RWPE2 (cell line): Measurements from ENCODE around the gene TUBAL3.

Source experiments
- ATAC-seq: fragments of 200-7000 bp; cut with Tn5 transposase; 3 replicates; pipeline ENCODE4 v1.9.1; 2021; ENCODE audit warnings: low read depth
- DNase-seq: peaks from one replicate; pipeline ENCODE4 v3.0.0-alpha.2; 2020; ENCODE audit warnings: low spot score
- H3K27ac ChIP-seq: fragments of 450-650 bp; 2 replicates; pipeline ENCODE4 v1.5.1; 2017; ENCODE audit warnings: mild to moderate bottlenecking; ENCODE audit not compliant: poor library complexity, severe bottlenecking
- H3K27me3 ChIP-seq: fragments of 250-450 bp; sonication (Bioruptor Pico); 2 replicates; pipeline ENCODE4 v1.5.1; 2021; ENCODE audit warnings: mild to moderate bottlenecking, moderate library complexity; ENCODE audit not compliant: insufficient read depth, poor library complexity, severe bottlenecking
- H3K36me3 ChIP-seq: fragments of 250-450 bp; sonication (Bioruptor Pico); 2 replicates; pipeline ENCODE4 v1.5.1; 2020; ENCODE audit warnings: low read depth, mild to moderate bottlenecking, moderate library complexity
- H3K4me1 ChIP-seq: fragments of 250-450 bp; sonication (Bioruptor Pico); 2 replicates; pipeline ENCODE4 v1.5.1; 2021; ENCODE audit warnings: mild to moderate bottlenecking, moderate library complexity; ENCODE audit not compliant: insufficient read depth, poor library complexity, severe bottlenecking
- H3K4me3 ChIP-seq: fragments of 250-450 bp; sonication (Bioruptor Pico); 2 replicates; pipeline ENCODE4 v1.5.1; 2021; ENCODE audit warnings: mild to moderate bottlenecking, moderate library complexity; ENCODE audit not compliant: severe bottlenecking
- H3K9me3 ChIP-seq: fragments of 250-450 bp; sonication (Bioruptor Pico); 2 replicates; pipeline ENCODE4 v1.5.1; 2021; ENCODE audit warnings: mild to moderate bottlenecking, moderate library complexity; ENCODE audit not compliant: severe bottlenecking
- CTCF ChIP-seq: fragments of 450-650 bp; IDR thresholded peaks from one replicate; pipeline ENCODE4 v1.5.1; 2017; ENCODE audit warnings: mild to moderate bottlenecking, moderate library complexity; ENCODE audit not compliant: poor library complexity, severe bottlenecking

The TUBAL3 gene

DNA sequence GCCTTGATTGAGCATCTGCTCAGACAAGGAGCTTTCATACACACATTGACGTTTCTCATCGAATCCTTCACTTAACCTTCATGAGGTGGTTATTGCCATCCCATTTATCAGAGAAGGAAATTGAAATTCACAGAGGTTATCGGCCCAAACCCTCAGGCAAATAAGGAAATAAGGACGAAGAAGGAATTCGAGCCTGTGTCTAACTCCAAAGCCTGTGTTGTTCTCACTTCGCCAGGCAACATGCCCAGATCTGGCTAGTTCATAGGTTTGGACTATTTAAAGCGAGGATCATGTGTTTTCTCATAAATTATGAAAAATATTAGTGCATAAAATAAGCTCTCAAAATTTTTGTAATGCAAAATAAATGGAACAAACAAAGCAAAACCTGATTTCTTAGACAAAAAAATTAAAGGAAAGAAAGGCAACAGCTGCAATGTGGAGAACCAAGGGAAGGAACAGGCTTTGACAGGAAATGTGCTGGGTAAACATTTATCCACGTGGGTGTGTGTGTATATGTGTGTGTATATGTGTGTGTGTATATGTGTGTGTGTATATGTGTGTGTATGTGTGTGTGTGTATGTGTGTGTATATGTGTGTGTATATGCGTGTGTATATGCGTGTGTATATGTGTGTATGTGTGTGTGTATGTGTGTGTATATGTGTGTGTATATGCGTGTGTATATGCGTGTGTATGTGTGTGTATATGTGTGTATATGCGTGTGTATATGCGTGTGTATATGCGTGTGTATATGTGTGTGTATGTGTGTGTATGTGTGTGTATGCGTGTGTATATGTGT, 35.1 kb downstream of the TUBAL3 start:
- no peak for ATAC-seq
- Histone ChIP-seq H3K36me3 (no peaks in the 10 kb centered on the region), H3K27me3 (peaks cover 17% of the 10 kb centered on the region), H3K4me3 (no peak overlapping the region), H3K4me1 (no peaks in the 10 kb centered on the region), H3K27ac (no peak overlapping the region), H3K9me3 (no peaks in the 10 kb centered on the region)
- no peak for TF ChIP-seq CTCF
- DNase-seq = no peak

DNA sequence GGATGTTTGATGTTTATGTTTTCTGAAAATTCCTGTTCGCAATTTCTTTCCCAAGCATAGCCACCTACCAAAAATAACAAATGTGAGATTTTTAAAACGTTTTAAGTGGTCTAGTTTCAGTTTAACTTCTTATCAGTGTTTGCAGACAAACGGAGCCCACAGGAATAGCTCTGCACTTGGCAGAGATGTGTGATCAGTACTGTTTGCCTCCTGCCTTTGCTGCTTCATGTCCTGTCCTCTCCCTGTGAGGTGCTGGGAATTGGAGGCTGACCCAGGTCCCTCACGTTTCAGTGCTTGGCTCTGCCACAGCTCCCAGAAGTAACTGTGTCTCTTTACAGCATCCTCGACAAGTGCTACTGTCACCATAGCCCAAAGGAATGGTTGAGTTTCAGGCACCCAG, 38.7 kb downstream of the TUBAL3 start:
- no peak for ATAC-seq
- no peaks in the 10 kb centered on the region for H3K4me1 ChIP-seq
- H3K27me3 ChIP-seq = peaks cover 20% of the 10 kb centered on the region
- DNase-seq = no peak
- H3K9me3 ChIP-seq = no peaks in the 10 kb centered on the region
- no peak overlapping the region for H3K4me3 ChIP-seq
- H3K27ac ChIP-seq = no peak overlapping the region
- H3K36me3 ChIP-seq = no peaks in the 10 kb centered on the region
- no peak for TF ChIP-seq CTCF

DNA sequence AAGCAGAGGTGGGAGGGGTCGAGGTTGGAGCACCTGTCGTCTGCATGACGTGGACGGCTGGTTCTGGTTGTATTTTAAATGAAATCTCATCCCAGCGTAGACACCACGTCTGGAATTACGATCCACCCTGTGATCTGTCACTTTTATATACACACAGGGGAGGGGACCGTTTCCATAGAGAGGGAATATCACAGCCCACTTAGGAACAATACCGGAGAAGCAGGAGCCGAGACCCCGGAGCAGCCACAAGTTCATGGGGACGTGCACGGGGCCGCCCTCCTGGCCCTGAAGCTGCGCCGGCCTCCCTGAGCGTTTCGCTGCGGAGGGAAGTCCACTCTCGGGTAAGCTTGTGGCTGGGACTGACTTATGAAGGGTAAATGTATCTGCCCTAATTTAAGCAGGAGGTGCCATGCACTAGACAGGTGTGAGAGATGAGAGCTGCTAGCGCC, 39.7 kb downstream of the TUBAL3 start, which contains the start of gene UCN3:
Gene UCN3 (plus strand): TSS at position 77 of the 449 bp plus-strand sequence. CDS start 8,755 bp downstream, outside the sequence.
- H3K27ac ChIP-seq = no peak within 1 kb of the TSS
- H3K27me3 ChIP-seq = peaks cover 20% of the 10 kb centered on the region
- no peak for ATAC-seq
- no peak within 1 kb of the TSS for H3K4me3 ChIP-seq
- DNase-seq = no peak
- no peaks in the 10 kb centered on the region for H3K9me3 ChIP-seq
- no peak for TF ChIP-seq CTCF
- no peaks in the 10 kb centered on the region for H3K36me3 ChIP-seq
- no peaks in the 10 kb centered on the region for H3K4me1 ChIP-seq

GRCh38 chr10:5364374-5364773, 40.3 kb downstream of the TUBAL3 start:
- no peak for TF ChIP-seq CTCF
- peaks cover 20% of the 10 kb centered on the region for H3K27me3 ChIP-seq
- no peak for DNase-seq
- no peak for ATAC-seq
- H3K4me3 ChIP-seq = no peak overlapping the region
- no peak overlapping the region for H3K27ac ChIP-seq
- no peaks in the 10 kb centered on the region for H3K4me1 ChIP-seq
- no peaks in the 10 kb centered on the region for H3K9me3 ChIP-seq
- H3K36me3 ChIP-seq = no peaks in the 10 kb centered on the region

DNA sequence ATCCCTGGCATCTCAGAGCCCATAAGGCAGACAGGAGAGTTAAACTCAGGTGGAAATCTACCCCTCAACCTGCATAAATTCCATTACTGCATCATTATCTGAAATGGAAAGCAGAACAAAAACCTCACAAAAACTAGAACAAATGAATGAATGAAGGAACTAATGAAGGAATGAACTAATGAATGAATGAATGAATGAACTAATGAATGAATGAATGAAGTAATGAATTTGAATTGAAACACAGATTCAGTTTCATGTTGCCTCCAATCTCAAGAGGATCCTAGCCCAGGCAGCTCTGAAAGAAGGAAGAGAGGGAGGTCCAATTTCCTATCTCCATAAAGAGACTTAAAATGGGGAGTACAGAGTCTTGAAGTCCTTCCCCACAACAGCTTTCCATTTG, 41.8 kb downstream of the TUBAL3 start:
- no peaks in the 10 kb centered on the region for H3K9me3 ChIP-seq
- no peak for TF ChIP-seq CTCF
- ATAC-seq (no peak), DNase-seq (no peak)
- peaks cover 20% of the 10 kb centered on the region for H3K27me3 ChIP-seq
- H3K36me3 ChIP-seq = no peaks in the 10 kb centered on the region
- no peak overlapping the region for H3K4me3 ChIP-seq
- H3K4me1 ChIP-seq = no peaks in the 10 kb centered on the region
- H3K27ac ChIP-seq = no peak overlapping the region
